Smooth muscle cell (in vitro differentiated cells): ENCODE results near the gene LLPH. TPM values are rescaled to one million over a fixed set of nuclear protein-coding genes. Genes with fewer than 3 reads are reported as not detected.

Experiments
- DNase-seq: peaks from one replicate; lab custom pipeline; 2025; ENCODE audit not compliant: unreplicated experiment; lab: John Stamatoyannopoulos, UW
- H2AFZ ChIP-seq: fragments of 200-600 bp; sonication (generic); 2 replicates; pipeline ENCODE4 v1.6.0; 2016; ENCODE audit warnings: antibody characterized with exemption, low read depth, mild to moderate bottlenecking
- H3F3A ChIP-seq: fragments of 200-600 bp; sonication (generic); 2 replicates; pipeline ENCODE4 v1.6.0; 2017; ENCODE audit warnings: antibody characterized with exemption, low read depth
- H3K27ac ChIP-seq: fragments of 200-600 bp; sonication (generic); 2 replicates; pipeline ENCODE4 v1.5.1; 2016; ENCODE audit warnings: low read depth, mild to moderate bottlenecking
- H3K27me3 ChIP-seq: fragments of 200-600 bp; sonication (generic); 2 replicates; pipeline ENCODE4 v1.6.1; 2016; ENCODE audit warnings: low read depth, mild to moderate bottlenecking
- H3K36me3 ChIP-seq: fragments of 200-600 bp; sonication (generic); 2 replicates; pipeline ENCODE4 v1.5.1; 2016; ENCODE audit warnings: low read depth
- H3K4me1 ChIP-seq: fragments of 200-600 bp; sonication (generic); 2 replicates; pipeline ENCODE4 v1.5.1; 2016; ENCODE audit warnings: low read depth
- H3K4me2 ChIP-seq: fragments of 200-600 bp; sonication (generic); 2 replicates; pipeline ENCODE4 v1.6.0; 2016; ENCODE audit warnings: mild to moderate bottlenecking
- H3K4me3 ChIP-seq: fragments of 200-600 bp; sonication (generic); 2 replicates; pipeline ENCODE4 v1.5.1; 2016; ENCODE audit warnings: mild to moderate bottlenecking
- H3K79me2 ChIP-seq: fragments of 200-600 bp; sonication (generic); 2 replicates; pipeline ENCODE4 v1.6.0; 2016; ENCODE audit warnings: low read depth, mild to moderate bottlenecking
- H3K9ac ChIP-seq: fragments of 200-600 bp; sonication (generic); 2 replicates; pipeline ENCODE4 v1.6.0; 2016; ENCODE audit warnings: low read depth
- H3K9me3 ChIP-seq: fragments of 200-600 bp; sonication (generic); replicated peaks from 2 replicates; pipeline ENCODE4 v1.5.1; 2016; ENCODE audit warnings: low read depth
- H4K20me1 ChIP-seq: fragments of 200-600 bp; sonication (generic); 2 replicates; pipeline ENCODE4 v1.6.0; 2016; ENCODE audit warnings: low read depth
- WGBS: methylation state at CpG from one replicate; pipeline ENCODE4 v1.1.7; 2016; ENCODE audit warnings: low lambda C conversion rate; 5-methylcytosine and 5-hydroxymethylcytosine counted together
- polyA plus RNA-seq: library from polyadenylated mRNA; unstranded; fragments of >200 nt; fragmentation: Nextera tagmentation; extraction: Ambion mirVana; gene quantifications from 2 replicates; pipeline ENCODE4 v1.2.1, GENCODE V29; 2016
- total RNA-seq: library from RNA; depleted of rRNA; stranded (reverse); fragments of >200 nt; gene quantifications from 2 replicates; pipeline ENCODE4 v1.2.3, GENCODE V29; 2014
- TF ChIP-seq, protein P1 (sequence below): fragments of 200-600 bp; sonication (generic); IDR thresholded peaks from 2 replicates; pipeline ENCODE4 v1.5.1; 2017; ENCODE audit warnings: borderline replicate concordance, mild to moderate bottlenecking, antibody characterized with exemption; ENCODE audit not compliant: insufficient read depth, poor library complexity, severe bottlenecking

LLPH gene
- total and polyA plus RNA-seq, 2 experiments from 2014 or later: 9.2 to 33.1 TPM

DNA sequence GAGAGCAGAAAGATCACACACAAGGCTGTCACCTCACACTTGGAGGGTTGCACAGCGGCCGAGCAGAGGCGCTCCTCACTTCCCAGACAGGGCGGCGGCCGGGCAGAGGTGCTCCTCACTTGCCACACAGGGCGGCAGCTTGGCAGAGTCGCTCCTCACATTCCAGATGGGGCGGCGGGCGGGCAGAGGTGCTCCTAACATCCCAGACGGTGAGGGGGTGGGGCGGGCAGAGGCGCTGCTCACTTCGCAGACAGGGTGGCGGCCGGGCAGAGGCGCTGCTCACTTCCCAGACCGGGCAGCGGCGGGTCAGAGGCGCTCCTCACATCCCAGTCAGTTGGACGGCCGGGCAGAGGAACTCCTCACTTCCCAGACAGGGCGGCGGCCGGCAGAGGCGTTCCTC lies 30.2 kb upstream of the LLPH start:
- H3K27me3 ChIP-seq: no peaks in the 10 kb centered on the region
- no peak for DNase-seq
- H3K79me2 ChIP-seq: peaks cover 53% of the 10 kb centered on the region
- WGBS: 98% methylated on average over 23 of the region's 28 CpGs
- H3K4me1 ChIP-seq: no peaks in the 10 kb centered on the region
- TF ChIP-seq, protein P1, sequence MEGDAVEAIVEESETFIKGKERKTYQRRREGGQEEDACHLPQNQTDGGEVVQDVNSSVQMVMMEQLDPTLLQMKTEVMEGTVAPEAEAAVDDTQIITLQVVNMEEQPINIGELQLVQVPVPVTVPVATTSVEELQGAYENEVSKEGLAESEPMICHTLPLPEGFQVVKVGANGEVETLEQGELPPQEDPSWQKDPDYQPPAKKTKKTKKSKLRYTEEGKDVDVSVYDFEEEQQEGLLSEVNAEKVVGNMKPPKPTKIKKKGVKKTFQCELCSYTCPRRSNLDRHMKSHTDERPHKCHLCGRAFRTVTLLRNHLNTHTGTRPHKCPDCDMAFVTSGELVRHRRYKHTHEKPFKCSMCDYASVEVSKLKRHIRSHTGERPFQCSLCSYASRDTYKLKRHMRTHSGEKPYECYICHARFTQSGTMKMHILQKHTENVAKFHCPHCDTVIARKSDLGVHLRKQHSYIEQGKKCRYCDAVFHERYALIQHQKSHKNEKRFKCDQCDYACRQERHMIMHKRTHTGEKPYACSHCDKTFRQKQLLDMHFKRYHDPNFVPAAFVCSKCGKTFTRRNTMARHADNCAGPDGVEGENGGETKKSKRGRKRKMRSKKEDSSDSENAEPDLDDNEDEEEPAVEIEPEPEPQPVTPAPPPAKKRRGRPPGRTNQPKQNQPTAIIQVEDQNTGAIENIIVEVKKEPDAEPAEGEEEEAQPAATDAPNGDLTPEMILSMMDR: no peak
- H3K9me3 ChIP-seq: no peaks in the 10 kb centered on the region
- H3K27ac ChIP-seq: no peak overlapping the region
- H3F3A ChIP-seq: no peaks in the 10 kb centered on the region
- no peak overlapping the region for H3K4me2 ChIP-seq
- no peak overlapping the region for H3K9ac ChIP-seq
- no peaks in the 10 kb centered on the region for H4K20me1 ChIP-seq
- H3K4me3 ChIP-seq: no peak overlapping the region
- H2AFZ ChIP-seq: no peak overlapping the region
- H3K36me3 ChIP-seq: peaks cover 3% of the 10 kb centered on the region

DNA sequence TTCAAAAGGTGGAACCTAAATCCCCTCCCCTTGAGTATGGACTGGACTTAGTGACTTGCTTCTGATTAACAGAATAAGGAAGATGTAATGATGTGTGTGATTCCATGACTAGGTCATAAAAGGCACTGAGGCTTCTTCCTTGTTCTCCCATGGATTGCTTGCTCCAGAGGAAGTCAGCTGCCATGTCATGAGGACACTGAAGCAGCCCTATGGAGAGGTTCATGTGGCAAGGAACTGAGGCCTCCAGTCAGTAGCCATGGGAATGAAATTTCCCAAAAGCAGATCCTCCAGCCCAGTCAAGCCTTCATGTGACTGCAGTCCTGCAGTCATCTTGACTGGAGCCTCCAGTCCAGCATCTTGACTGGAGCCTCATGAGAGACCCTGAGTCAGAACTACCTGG lies 28.6 kb upstream of the LLPH start:
- no peaks in the 10 kb centered on the region for H3K36me3 ChIP-seq
- H3K9me3 ChIP-seq: no peaks in the 10 kb centered on the region
- H4K20me1 ChIP-seq: no peaks in the 10 kb centered on the region
- H3K27ac ChIP-seq: no peak overlapping the region
- H3F3A ChIP-seq: no peaks in the 10 kb centered on the region
- H3K4me1 ChIP-seq: no peaks in the 10 kb centered on the region
- TF ChIP-seq, protein P1: no peak
- no peak overlapping the region for H3K4me2 ChIP-seq
- DNase-seq: no peak
- peaks cover 41% of the 10 kb centered on the region for H3K79me2 ChIP-seq
- H3K27me3 ChIP-seq: no peaks in the 10 kb centered on the region
- no peak overlapping the region for H3K9ac ChIP-seq
- H2AFZ ChIP-seq: no peak overlapping the region
- H3K4me3 ChIP-seq: no peak overlapping the region

DNA sequence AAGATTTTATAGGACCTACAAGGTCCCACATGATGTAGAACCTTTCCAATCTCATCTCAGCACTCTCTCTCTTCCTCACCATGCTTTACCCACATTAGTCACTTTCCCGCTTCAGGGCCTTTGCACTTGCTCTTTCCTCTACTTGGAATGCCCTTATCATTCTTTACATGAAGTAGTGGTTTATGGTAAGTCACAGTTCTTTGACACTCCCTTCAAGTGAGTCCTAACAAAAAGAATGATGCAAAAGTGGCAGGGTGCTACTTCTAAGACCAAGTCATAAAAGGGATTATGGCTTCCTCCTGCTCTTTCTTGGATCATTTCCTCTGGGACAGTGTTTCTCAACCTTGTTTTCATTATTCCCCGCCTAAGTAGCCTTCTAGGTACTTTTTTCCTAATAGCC lies 26.1 kb upstream of the LLPH start:
- H3K4me3 ChIP-seq: no peak overlapping the region
- H3K79me2 ChIP-seq: peaks cover 18% of the 10 kb centered on the region
- no peak overlapping the region for H3K27ac ChIP-seq
- H3K4me1 ChIP-seq: no peaks in the 10 kb centered on the region
- no peaks in the 10 kb centered on the region for H3K36me3 ChIP-seq
- WGBS: 94% methylated on average over 2 of the region's 2 CpGs
- no peaks in the 10 kb centered on the region for H3F3A ChIP-seq
- DNase-seq: no peak
- no peaks in the 10 kb centered on the region for H3K27me3 ChIP-seq
- no peaks in the 10 kb centered on the region for H3K9me3 ChIP-seq
- no peak overlapping the region for H2AFZ ChIP-seq
- no peak overlapping the region for H3K9ac ChIP-seq
- H4K20me1 ChIP-seq: no peaks in the 10 kb centered on the region
- TF ChIP-seq, protein P1: no peak
- no peak overlapping the region for H3K4me2 ChIP-seq

- Histone ChIP-seq H3K36me3 (no peaks in the 10 kb centered on the region), H3K4me3 (no peak overlapping the region), H3K9ac (no peak overlapping the region), H3K4me1 (no peaks in the 10 kb centered on the region), H3K4me2 (no peak overlapping the region), H3K27me3 (no peaks in the 10 kb centered on the region), H4K20me1 (no peaks in the 10 kb centered on the region), H3K79me2 (peaks cover 10% of the 10 kb centered on the region), H2AFZ (no peak overlapping the region), H3F3A (no peaks in the 10 kb centered on the region), H3K27ac (no peak overlapping the region), H3K9me3 (no peaks in the 10 kb centered on the region)
- DNase-seq: no peak
- TF ChIP-seq, protein P1: no peak
Observed at GRCh38 chr12:66154776-66155175, 24.2 kb upstream of the LLPH start.
